ENCODE measurements around the gene ATP8A2.
"Not testable (repeated sequence)": the region's sequence is repeated elsewhere in the genome, so short reads cannot be mapped to it uniquely, and the experiment has no call there.

Gene ATP8A2

DNA sequence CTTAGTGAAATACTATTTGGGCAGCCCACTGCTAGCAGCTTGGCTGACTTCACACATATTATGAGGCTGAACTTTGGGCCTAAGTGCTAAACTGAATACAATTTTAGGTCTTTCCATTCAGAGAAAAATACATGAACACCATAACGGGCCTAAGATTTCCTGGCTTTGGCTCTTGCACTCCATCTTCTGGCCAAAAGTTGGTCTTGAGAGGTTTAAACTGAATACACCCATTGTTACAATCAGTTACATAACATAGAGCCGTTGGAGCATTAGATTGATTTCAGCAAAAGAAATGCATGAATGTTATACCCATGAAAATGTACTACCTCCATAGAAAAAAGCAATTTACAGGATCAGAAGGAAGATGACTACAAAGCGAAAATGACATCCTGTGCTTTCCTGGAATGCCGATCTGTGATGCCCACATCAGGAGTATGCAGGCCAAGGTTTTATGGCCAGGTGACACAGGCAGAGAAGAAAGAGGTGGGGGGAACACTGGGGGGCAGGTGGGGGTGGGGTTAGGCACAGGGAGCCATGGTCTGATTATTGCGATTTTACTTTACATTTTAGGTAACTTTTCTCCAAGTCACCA is 691.2 kb downstream of the ATP8A2 start:
- DNase-seq, result no peak

GRCh38 chr13:26066492-26066891 is 694.7 kb downstream of the ATP8A2 start:
- H3K4me1 Mint-ChIP-seq (ENCODE audit: low read depth); H3K27ac Mint-ChIP-seq; DNase-seq; H3K36me3 Mint-ChIP-seq (ENCODE audit: low read depth); H3K9me3 Mint-ChIP-seq; H3K4me3 Mint-ChIP-seq: not testable (repeated sequence)
- H3K27me3 Mint-ChIP-seq, result peaks cover 12% of the 10 kb centered on the region

More for the DNA sequence above, 691.2 kb downstream of the ATP8A2 start:
- Mint-ChIP-seq H3K4me1 (ENCODE audit: low read depth) (no peaks in the 10 kb centered on the region), H3K27me3 (no peaks in the 10 kb centered on the region), H3K9me3 (no peaks in the 10 kb centered on the region), H3K27ac (no peak overlapping the region), H3K4me3 (no peak overlapping the region), H3K36me3 (ENCODE audit: low read depth) (no peaks in the 10 kb centered on the region)

- Mint-ChIP-seq H3K4me3 (no peak overlapping the region), H3K27me3 (peaks cover 19% of the 10 kb centered on the region), H3K27ac (no peak overlapping the region), H3K36me3 (ENCODE audit: low read depth) (no peaks in the 10 kb centered on the region), H3K4me1 (ENCODE audit: low read depth) (no peaks in the 10 kb centered on the region), H3K9me3 (no peaks in the 10 kb centered on the region)
- DNase-seq, result no peak
Observed at GRCh38 chr13:26067601-26068000, 695.8 kb downstream of the ATP8A2 start.

GRCh38 chr13:26068372-26068771 is 696.6 kb downstream of the ATP8A2 start:
- H3K27me3 Mint-ChIP-seq, result peaks cover 20% of the 10 kb centered on the region
- H3K4me1 Mint-ChIP-seq (ENCODE audit: low read depth); H3K4me3 Mint-ChIP-seq; H3K36me3 Mint-ChIP-seq (ENCODE audit: low read depth); H3K9me3 Mint-ChIP-seq; H3K27ac Mint-ChIP-seq; DNase-seq: not testable (repeated sequence)

DNA sequence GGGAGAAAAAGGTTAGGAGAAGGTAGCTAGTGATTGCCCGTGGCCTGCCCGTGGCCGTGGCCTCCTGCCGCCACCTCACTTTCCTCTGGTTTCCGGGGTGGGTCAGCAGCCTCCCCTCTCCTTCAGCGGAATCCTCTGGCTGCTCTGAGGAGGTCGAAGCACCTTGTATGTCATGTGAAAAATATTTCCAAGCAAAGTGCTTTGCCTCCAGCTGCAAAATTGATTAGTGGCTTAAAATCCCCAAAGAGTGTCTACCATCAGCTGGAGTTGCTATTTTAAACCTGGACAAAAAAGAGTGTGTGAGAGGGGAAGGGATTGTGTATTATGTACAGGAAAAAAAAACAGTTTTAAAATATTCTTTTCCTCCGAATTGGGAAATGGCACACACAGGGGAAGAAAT is 697.9 kb downstream of the ATP8A2 start:
- H3K4me3 Mint-ChIP-seq; H3K4me1 Mint-ChIP-seq (ENCODE audit: low read depth); DNase-seq; H3K36me3 Mint-ChIP-seq (ENCODE audit: low read depth); H3K27ac Mint-ChIP-seq; H3K9me3 Mint-ChIP-seq: not testable (repeated sequence)
- peaks cover 30% of the 10 kb centered on the region for H3K27me3 Mint-ChIP-seq

GRCh38 chr13:26071691-26072090 is 699.9 kb downstream of the ATP8A2 start:
- no peak for DNase-seq
- H3K27ac Mint-ChIP-seq, result no peak overlapping the region
- H3K27me3 Mint-ChIP-seq, result peaks cover 46% of the 10 kb centered on the region
- H3K9me3 Mint-ChIP-seq, result no peaks in the 10 kb centered on the region
- no peaks in the 10 kb centered on the region for H3K4me1 Mint-ChIP-seq (ENCODE audit: low read depth)
- H3K4me3 Mint-ChIP-seq, result no peak overlapping the region
- no peaks in the 10 kb centered on the region for H3K36me3 Mint-ChIP-seq (ENCODE audit: low read depth)

DNA sequence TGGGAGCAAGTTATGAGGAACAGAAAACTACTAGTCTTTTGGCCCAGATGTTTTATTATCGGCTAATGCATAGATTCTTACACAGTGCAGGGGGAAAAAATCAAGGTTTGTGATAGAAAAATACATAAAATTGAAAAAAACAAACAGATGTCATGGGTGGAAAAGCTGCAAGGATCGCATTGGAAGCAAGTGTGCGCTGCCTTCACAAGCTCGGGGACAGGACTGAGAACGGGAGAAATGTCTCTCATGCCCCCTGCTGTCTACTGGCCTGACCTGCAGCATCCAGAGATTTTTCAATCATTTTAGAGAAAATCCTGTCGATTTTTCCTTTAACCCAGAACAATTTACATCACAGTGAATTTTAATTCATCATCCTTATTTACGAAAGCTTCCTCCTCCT is 700.6 kb downstream of the ATP8A2 start:
- H3K27ac Mint-ChIP-seq; H3K4me1 Mint-ChIP-seq (ENCODE audit: low read depth); DNase-seq; H3K9me3 Mint-ChIP-seq; H3K4me3 Mint-ChIP-seq; H3K36me3 Mint-ChIP-seq (ENCODE audit: low read depth): not testable (repeated sequence)
- peaks cover 49% of the 10 kb centered on the region for H3K27me3 Mint-ChIP-seq

GRCh38 chr13:26074706-26075105 is 702.9 kb downstream of the ATP8A2 start:
- Mint-ChIP-seq H3K27me3 (peaks cover 49% of the 10 kb centered on the region), H3K36me3 (ENCODE audit: low read depth) (no peaks in the 10 kb centered on the region), H3K4me1 (ENCODE audit: low read depth) (no peaks in the 10 kb centered on the region), H3K9me3 (no peaks in the 10 kb centered on the region), H3K27ac (no peak overlapping the region), H3K4me3 (no peak overlapping the region)
- DNase-seq, result no peak

All from activated T-cell treated with anti-CD3 and anti-CD28 coated beads, Interleukin-2, amount 50 U/mL, for 24 hours (primary cell).